Body of pancreas (tissue), 4 donors: ENCODE results near the gene CAMKMT. TPM values are rescaled to one million over a fixed set of nuclear protein-coding genes. Genes with fewer than 3 reads are reported as not detected.

ENCODE experiments used
- ATAC-seq: fragments of 150-250 bp; one replicate; pipeline ENCODE4 v1.9.1; 2016
- DNase-seq, 4 donors: peaks; one replicate each; pipeline ENCODE4 v3.0.0-alpha.2; 2019
- H3K27ac ChIP-seq, 4 donors: fragments of 200-600 bp; sonication (generic); 1 replicate in 3 of 4; 2 replicates in 1 of 4; pipeline versions ENCODE4 v1.5.1 to v1.6.1; 2016 to 2019; ENCODE audit warnings: mild to moderate bottlenecking in 1 of 4, mixed read lengths in 1 of 4, moderate library complexity in 1 of 4
- H3K27me3 ChIP-seq, 2 donors: fragments of 200-600 bp; sonication (generic); one replicate each; pipeline ENCODE4 v1.6.0; 2016; ENCODE audit warnings: mild to moderate bottlenecking in 1 of 2
- H3K36me3 ChIP-seq, 2 donors: fragments of 200-600 bp; sonication (generic); replicated peaks in 1 of 2; 2 replicates each; pipeline ENCODE4 v1.5.1; 2016; ENCODE audit warnings: low read depth in 2 of 2; ENCODE audit not compliant: insufficient read depth in 1 of 2
- H3K4me1 ChIP-seq: fragments of 200-600 bp; sonication (generic); one replicate; pipeline ENCODE4 v1.6.0; 2016
- H3K4me3 ChIP-seq, 2 donors: fragments of 200-600 bp; sonication (generic); 1 replicate in 1 of 2; 2 replicates in 1 of 2; pipeline ENCODE4 v1.5.1; 2016 to 2019
- H3K9me3 ChIP-seq, 3 donors: fragments of 200-600 bp; sonication (generic); 1 replicate in 2 of 3; 2 replicates in 1 of 3; pipeline ENCODE4 v1.5.1; 2016
- POLR2A ChIP-seq, 3 donors: fragments of 450-650 bp; IDR thresholded peaks; one replicate each; pipeline ENCODE4 v1.6.1; 2016; ENCODE audit warnings: antibody characterized with exemption in 3 of 3, mild to moderate bottlenecking in 2 of 3
- WGBS, 2 donors: methylation state at CpG; one replicate each; pipeline ENCODE4 v1.1.5; 2017; 5-methylcytosine and 5-hydroxymethylcytosine counted together
- intact Hi-C: fragments of 100-400 bp; cut with DNase I; formaldehyde crosslinking; loops from one replicate; pipeline ENCODE4 v1.15.1; 2023
- total RNA-seq, 2 donors: library from RNA; depleted of rRNA; stranded (reverse); fragments of >200 nt; gene quantifications; one replicate each; pipeline ENCODE4 v1.1.0, GENCODE V29; 2016
- TF ChIP-seq, protein P1 (sequence below), 7 experiments: fragments of 450-650 bp in 4 of 7; fragments of 200-600 bp in 3 of 7; sonication (generic) in 3 of 7; IDR thresholded peaks; one replicate each; pipeline ENCODE4 v1.5.1; 2016 to 2019; ENCODE audit warnings: antibody characterized with exemption in 7 of 7

Gene CAMKMT
- total RNA-seq, 2 donors from 2014 or later = 18.4 to 23.4 TPM

DNA sequence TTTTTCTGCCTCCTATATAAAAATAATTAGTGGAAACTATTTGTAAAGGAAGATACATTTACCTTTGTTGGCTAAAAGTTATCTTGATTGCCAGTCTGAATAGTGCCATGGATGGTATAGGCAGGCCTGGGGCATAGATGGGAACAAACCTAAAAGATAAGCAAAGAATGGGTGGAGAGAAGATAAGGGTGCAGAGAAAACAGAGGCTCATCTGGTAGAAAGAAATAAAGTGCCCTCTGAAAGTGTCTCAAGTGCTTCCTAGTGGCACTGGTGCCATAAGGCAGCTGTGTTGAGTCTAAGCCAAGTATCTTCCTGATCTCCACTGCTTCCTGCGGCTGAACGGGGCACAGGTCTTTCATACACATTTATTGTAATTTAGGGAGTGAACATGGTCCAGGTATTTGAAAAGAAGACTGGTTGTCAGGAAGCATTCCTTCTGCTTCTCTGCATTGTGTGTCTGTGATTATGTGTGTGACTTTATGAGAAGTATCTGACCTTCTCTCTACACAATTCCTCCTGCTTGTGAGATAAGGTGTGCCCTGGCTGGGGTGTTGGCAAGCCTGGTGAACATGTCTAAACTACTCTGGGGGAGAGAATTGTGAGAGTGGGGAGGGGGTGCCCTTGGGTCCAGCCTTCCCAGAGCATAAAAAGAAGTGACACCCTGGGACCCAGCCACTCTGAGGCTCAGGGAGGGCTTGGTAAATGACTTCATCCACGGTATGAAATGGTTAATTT is 280.5 kb downstream of the CAMKMT start:
- Histone ChIP-seq H3K36me3 (no peaks in the 10 kb centered on the region), H3K4me3 (no peak overlapping the region), H3K27me3 (no peaks in the 10 kb centered on the region), H3K9me3 (no peaks in the 10 kb centered on the region), H3K27ac (no peak overlapping the region), H3K4me1 (no peaks in the 10 kb centered on the region)
- TF ChIP-seq POLR2A (IDR thresholded peaks at IDR 0.05) = no peak
- TF ChIP-seq, protein P1, sequence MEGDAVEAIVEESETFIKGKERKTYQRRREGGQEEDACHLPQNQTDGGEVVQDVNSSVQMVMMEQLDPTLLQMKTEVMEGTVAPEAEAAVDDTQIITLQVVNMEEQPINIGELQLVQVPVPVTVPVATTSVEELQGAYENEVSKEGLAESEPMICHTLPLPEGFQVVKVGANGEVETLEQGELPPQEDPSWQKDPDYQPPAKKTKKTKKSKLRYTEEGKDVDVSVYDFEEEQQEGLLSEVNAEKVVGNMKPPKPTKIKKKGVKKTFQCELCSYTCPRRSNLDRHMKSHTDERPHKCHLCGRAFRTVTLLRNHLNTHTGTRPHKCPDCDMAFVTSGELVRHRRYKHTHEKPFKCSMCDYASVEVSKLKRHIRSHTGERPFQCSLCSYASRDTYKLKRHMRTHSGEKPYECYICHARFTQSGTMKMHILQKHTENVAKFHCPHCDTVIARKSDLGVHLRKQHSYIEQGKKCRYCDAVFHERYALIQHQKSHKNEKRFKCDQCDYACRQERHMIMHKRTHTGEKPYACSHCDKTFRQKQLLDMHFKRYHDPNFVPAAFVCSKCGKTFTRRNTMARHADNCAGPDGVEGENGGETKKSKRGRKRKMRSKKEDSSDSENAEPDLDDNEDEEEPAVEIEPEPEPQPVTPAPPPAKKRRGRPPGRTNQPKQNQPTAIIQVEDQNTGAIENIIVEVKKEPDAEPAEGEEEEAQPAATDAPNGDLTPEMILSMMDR (IDR thresholded peaks at IDR 0.05) = no peak
- intact Hi-C loops = no loop called here
- DNase-seq (no peak), ATAC-seq (no peak)
- 77 to 84% methylated on average over 3 of the region's 3 CpGs for WGBS, 2 donors

DNA sequence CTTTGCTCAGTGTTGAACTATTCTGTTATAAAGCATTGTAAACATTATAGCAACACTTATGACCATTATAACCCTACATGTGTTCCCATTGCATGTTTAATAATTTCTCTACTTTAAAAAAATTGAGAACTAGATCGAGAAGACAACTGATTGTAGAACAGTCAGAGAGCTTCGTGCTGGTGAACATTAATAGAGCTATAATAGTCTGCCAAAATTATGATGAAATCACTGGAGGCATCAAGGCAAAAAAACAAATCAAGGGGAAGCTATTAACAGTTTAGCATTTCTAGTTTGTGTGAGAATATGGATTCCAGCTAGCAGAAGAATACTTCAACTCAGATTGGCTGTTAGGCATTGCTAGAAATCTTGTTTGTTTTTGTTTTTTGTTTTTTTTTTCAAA is 284.2 kb downstream of the CAMKMT start:
- no peak overlapping the region for H3K27ac ChIP-seq
- no peaks in the 10 kb centered on the region for H3K4me1 ChIP-seq
- H3K36me3 ChIP-seq = no peaks in the 10 kb centered on the region
- intact Hi-C loops = no loop called here
- H3K9me3 ChIP-seq = no peaks in the 10 kb centered on the region
- no peak for TF ChIP-seq POLR2A (IDR thresholded peaks at IDR 0.05)
- TF ChIP-seq, protein P1 (IDR thresholded peaks at IDR 0.05) = no peak
- H3K27me3 ChIP-seq = no peaks in the 10 kb centered on the region
- ATAC-seq = no peak
- no peak for DNase-seq
- WGBS, 2 donors = 50 to 57% methylated on average over 2 of the region's 2 CpGs
- H3K4me3 ChIP-seq = no peak overlapping the region

DNA sequence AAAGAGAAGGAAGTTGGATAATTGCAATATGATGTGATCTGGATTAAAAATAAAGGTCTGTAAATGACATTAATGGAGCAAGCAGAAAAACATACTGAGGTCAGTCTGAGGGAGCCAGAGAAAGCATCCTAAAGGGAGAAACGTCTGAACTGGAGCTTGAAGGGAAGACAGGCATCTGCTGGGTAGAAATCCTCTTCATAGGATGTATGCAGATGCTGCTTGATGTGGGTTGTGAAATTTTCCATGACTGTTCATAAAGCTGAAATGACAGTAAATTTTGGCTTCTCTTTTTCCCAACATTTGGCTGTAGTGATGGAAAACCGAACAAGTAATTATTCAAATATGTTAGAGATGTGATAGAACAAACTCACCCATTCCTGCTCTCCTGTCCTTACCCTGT is 287.6 kb downstream of the CAMKMT start:
- Histone ChIP-seq H3K4me3 (no peak overlapping the region), H3K27ac (no peak overlapping the region), H3K4me1 (no peaks in the 10 kb centered on the region), H3K36me3 (no peaks in the 10 kb centered on the region), H3K27me3 (no peaks in the 10 kb centered on the region), H3K9me3 (no peaks in the 10 kb centered on the region)
- intact Hi-C loops = no loop called here
- no peak for ATAC-seq
- no peak for DNase-seq
- TF ChIP-seq, protein P1 (IDR thresholded peaks at IDR 0.05) = no peak
- TF ChIP-seq POLR2A (IDR thresholded peaks at IDR 0.05) = no peak
- WGBS, 2 donors = 78 to 88% methylated on average over 2 of the region's 2 CpGs

DNA sequence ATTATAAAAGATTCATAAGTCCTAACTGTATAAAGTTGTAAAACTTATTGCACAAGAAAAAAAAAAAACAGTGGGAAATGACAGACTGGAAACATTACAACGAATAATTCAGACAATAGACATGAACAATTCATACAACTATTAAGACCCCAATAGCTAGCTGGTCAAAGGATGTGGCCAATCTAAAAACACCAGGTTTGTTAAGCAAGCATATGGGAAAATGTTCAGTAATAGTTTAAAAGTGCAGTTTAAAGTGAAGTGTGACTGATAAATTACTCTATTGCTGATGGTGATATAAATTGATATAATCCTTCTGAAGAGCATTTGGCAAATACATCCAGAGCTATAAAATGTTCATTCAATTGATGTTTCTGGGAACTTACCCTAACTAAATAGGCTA is 289.0 kb downstream of the CAMKMT start:
- Histone ChIP-seq H3K9me3 (no peaks in the 10 kb centered on the region), H3K27me3 (no peaks in the 10 kb centered on the region), H3K4me1 (no peaks in the 10 kb centered on the region), H3K36me3 (no peaks in the 10 kb centered on the region), H3K27ac (no peak overlapping the region), H3K4me3 (no peak overlapping the region)
- intact Hi-C loops = no loop called here
- no peak for TF ChIP-seq POLR2A (IDR thresholded peaks at IDR 0.05)
- TF ChIP-seq, protein P1 (IDR thresholded peaks at IDR 0.05) = no peak
- ATAC-seq (no peak), DNase-seq (no peak)
- WGBS, 2 donors = 78 to 86% methylated on average over 1 of the region's 1 CpG

DNA sequence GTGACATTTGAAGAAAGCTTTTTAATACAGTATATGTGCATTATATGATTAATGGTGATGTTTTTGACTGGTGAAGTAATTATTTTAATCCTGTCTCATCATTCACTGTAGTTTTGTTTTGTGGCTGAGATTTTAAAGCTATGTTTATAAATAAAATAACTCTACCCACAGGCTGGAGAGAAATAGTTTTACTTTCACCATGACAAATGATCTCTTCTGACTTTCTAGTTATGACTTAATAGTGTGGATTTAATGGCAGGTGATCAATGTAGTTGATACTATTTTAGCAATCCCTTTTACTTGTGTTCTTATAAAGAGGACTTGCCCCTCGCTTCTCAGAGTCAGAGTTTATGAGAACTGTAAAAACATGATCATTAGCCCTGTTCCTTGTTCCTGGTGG is 290.2 kb downstream of the CAMKMT start:
- TF ChIP-seq, protein P1 (IDR thresholded peaks at IDR 0.05) = no peak
- DNase-seq (no peak), ATAC-seq (no peak)
- no peaks in the 10 kb centered on the region for H3K27me3 ChIP-seq
- WGBS, 2 donors = 88 to 92% methylated on average over 1 of the region's 1 CpG
- intact Hi-C loops = no loop called here
- H3K9me3 ChIP-seq = no peaks in the 10 kb centered on the region
- H3K27ac ChIP-seq = no peak overlapping the region
- no peaks in the 10 kb centered on the region for H3K36me3 ChIP-seq
- no peak overlapping the region for H3K4me3 ChIP-seq
- H3K4me1 ChIP-seq = no peaks in the 10 kb centered on the region
